K562 (cell line): ENCODE data around the gene CLCNKA. TPM values are rescaled to one million over a fixed set of nuclear protein-coding genes. Genes with fewer than 3 reads are reported as not detected.
A peak's percentile ranks its signal among the peaks of the same experiment; 100 is the strongest.

ENCODE experiments used
- ATAC-seq: fragments of 200-7000 bp; cut with Tn5 transposase; 3 replicates; pipeline ENCODE4 v1.9.1; 2020; ENCODE audit warnings: moderate library complexity
- BruUV-seq: library from RNA; stranded (reverse); fragments of 400-500 nt; replicated peaks from 2 replicates; lab custom pipeline; 2021; lab: Mats Ljungman, UMichigan
- CTCF ChIA-PET: fragments of 300-600 bp; formaldehyde crosslinking; extraction: SDS; loops from one replicate; lab custom pipeline; 2021; ENCODE audit warnings: low intra/inter-chr PET ratio; lab: Yijun Ruan, JAX
- POLR2A ChIA-PET: fragments of 300-600, 350-650 bp; sonication (Branson Sonifier 250); formaldehyde crosslinking; extraction: SDS; loops from one replicate; lab custom pipeline; 2021; ENCODE audit warnings: antibody characterized with exemption, inconsistent platforms; lab: Yijun Ruan, JAX
- DNase-seq, 4 experiments: peaks; one replicate each; pipeline versions ENCODE4 v3.0.0 to v3.0.0-alpha.2; 2011 to 2018; ENCODE audit warnings: low spot score in 3 of 4, mixed read lengths in 3 of 4; ENCODE audit errors: extremely low read depth in 1 of 4
- FAIRE-seq: peaks from 2 replicates; lab custom pipeline; 2011; peaks lifted over from hg19 to GRCh38; lab: Jason Lieb, UNC
- H2AFZ ChIP-seq: 2 replicates; pipeline ENCODE4 v1.6.0; 2011; ENCODE audit warnings: low read depth, low read length, control low read depth, inconsistent platforms
- H3K27ac ChIP-seq: fragments of 200-600 bp; 3 replicates; pipeline ENCODE4 v1.8.0; 2011; ENCODE audit warnings: low read depth, mild to moderate bottlenecking, control low read depth, inconsistent platforms, low read length, moderate library complexity, mixed read lengths; ENCODE audit errors: extremely low read depth
- H3K27me3 ChIP-seq, 2 experiments: fragments of 300-600 bp in 1 of 2; 2 replicates in 1 of 2; 3 replicates in 1 of 2; pipeline versions ENCODE4 v1.6.0 to v1.8.0; 2011; ENCODE audit warnings: inconsistent platforms in 2 of 2, low read length in 2 of 2, mild to moderate bottlenecking in 1 of 2, mixed read lengths in 1 of 2, moderate library complexity in 1 of 2; ENCODE audit not compliant: control insufficient read depth in 2 of 2, insufficient read depth in 2 of 2
- H3K36me3 ChIP-seq: fragments of 300-600 bp; 3 replicates; pipeline ENCODE4 v1.8.0; 2011; ENCODE audit warnings: mild to moderate bottlenecking, low read length, inconsistent platforms; ENCODE audit not compliant: control insufficient read depth, insufficient read depth
- H3K4me1 ChIP-seq, 2 experiments: fragments of 200-600 bp in 1 of 2; replicated peaks in 1 of 2; 2 replicates in 1 of 2; 3 replicates in 1 of 2; pipeline versions ENCODE4 v1.5.1 to v1.8.0; 2011; ENCODE audit warnings: inconsistent platforms in 2 of 2, low read length in 2 of 2, mild to moderate bottlenecking in 1 of 2, mixed read lengths in 1 of 2, moderate library complexity in 1 of 2; ENCODE audit not compliant: control insufficient read depth in 2 of 2, insufficient read depth in 2 of 2
- H3K4me2 ChIP-seq: 2 replicates; pipeline ENCODE4 v1.6.1; 2011; ENCODE audit warnings: low read length, control low read depth, inconsistent platforms, mixed read lengths; ENCODE audit not compliant: insufficient read depth
- H3K4me3 ChIP-seq: fragments of 200-600 bp; sonication (generic), shearing (Covaris generic); 2 replicates; pipeline ENCODE4 v1.5.1; 2016; ENCODE audit warnings: control low read depth, inconsistent platforms
- H3K79me2 ChIP-seq: fragments of 200-600 bp; 3 replicates; pipeline ENCODE4 v1.8.0; 2011; ENCODE audit warnings: low read length, inconsistent platforms; ENCODE audit not compliant: control insufficient read depth, insufficient read depth
- H3K9ac ChIP-seq, 2 experiments: 2 replicates each; pipeline versions ENCODE4 v1.6.0 to v1.6.1; 2011; ENCODE audit warnings: low read depth in 2 of 2, low read length in 2 of 2, control low read depth in 1 of 2, inconsistent platforms in 1 of 2, mild to moderate bottlenecking in 1 of 2, mixed read lengths in 1 of 2; ENCODE audit not compliant: insufficient read depth in 1 of 2
- H3K9me1 ChIP-seq: one replicate; pipeline ENCODE4 v1.6.0; 2011; ENCODE audit warnings: inconsistent platforms, mild to moderate bottlenecking, low read length, moderate library complexity; ENCODE audit not compliant: control insufficient read depth, insufficient read depth
- H3K9me3 ChIP-seq: replicated peaks from 2 replicates; pipeline ENCODE4 v1.5.1; 2011; ENCODE audit warnings: low read depth, low read length, inconsistent platforms; ENCODE audit not compliant: control insufficient read depth, insufficient read depth
- H4K20me1 ChIP-seq: replicated peaks from 2 replicates; pipeline ENCODE4 v1.6.1; 2011; ENCODE audit warnings: low read length, inconsistent platforms, mixed read lengths; ENCODE audit not compliant: control insufficient read depth, insufficient read depth
- CAMTA2 ChIP-seq: fragments of 250-450 bp; sonication (Bioruptor Pico); conservative IDR thresholded peaks from 2 replicates; pipeline ENCODE4 v1.5.1; 2022
- EP300 ChIP-seq: IDR thresholded peaks from 2 replicates; pipeline ENCODE4 v1.6.1; 2012; ENCODE audit warnings: low read length, improper control_type of control experiment
- FOS ChIP-seq: IDR thresholded peaks from 3 replicates; pipeline ENCODE4 v1.6.1; 2011; ENCODE audit not compliant: insufficient read length; ENCODE audit errors: extremely low read depth
- IRF2 ChIP-seq: sonication (generic); formaldehyde crosslinking; IDR thresholded peaks from 2 replicates; pipeline ENCODE4 v1.8.1; 2022; ENCODE audit warnings: mild to moderate bottlenecking, missing genetic modification reagents
- JUND ChIP-seq, 2 experiments: IDR thresholded peaks; 2 replicates in 1 of 2; 3 replicates in 1 of 2; pipeline ENCODE4 v1.6.1; 2011; ENCODE audit warnings: borderline replicate concordance in 2 of 2, low read depth in 2 of 2, low read length in 2 of 2, improper control_type of control experiment in 1 of 2, missing biosample characterization in 1 of 2, missing genetic modification characterization in 1 of 2, missing genetic modification reagents in 1 of 2
- KDM2B ChIP-seq: fragments of 250-450 bp; sonication (Bioruptor Pico); IDR thresholded peaks from 2 replicates; pipeline ENCODE4 v1.8.0; 2021; ENCODE audit warnings: mild to moderate bottlenecking, moderate library complexity
- MEF2A ChIP-seq: IDR thresholded peaks from 2 replicates; pipeline ENCODE4 v1.6.1; 2011; ENCODE audit warnings: low read depth, mild to moderate bottlenecking, low read length, moderate library complexity; ENCODE audit not compliant: control insufficient read depth
- NR3C1 ChIP-seq: sonication (generic); formaldehyde crosslinking; IDR thresholded peaks from 2 replicates; pipeline ENCODE4 v1.8.1; 2022; ENCODE audit warnings: missing genetic modification reagents
- PHF8 ChIP-seq: fragments of 200-600 bp; sonication (generic); IDR thresholded peaks from 2 replicates; pipeline ENCODE4 v1.6.1; 2012; ENCODE audit warnings: mixed run types, mild to moderate bottlenecking, inconsistent platforms, low read length, moderate library complexity, borderline replicate concordance
- RBBP5 ChIP-seq: fragments of 200-600 bp; sonication (generic); IDR thresholded peaks from 2 replicates; pipeline ENCODE4 v1.6.1; 2012; ENCODE audit warnings: borderline replicate concordance, mild to moderate bottlenecking, low read length, control low read depth, inconsistent platforms; ENCODE audit not compliant: insufficient read depth, poor library complexity, severe bottlenecking
- RBM14 ChIP-seq: fragments of 200-400 bp; formaldehyde crosslinking; IDR thresholded peaks from 2 replicates; pipeline ENCODE4 v1.6.1; 2018; ENCODE audit warnings: low read depth, mild to moderate bottlenecking, low read length, moderate library complexity, borderline replicate concordance; ENCODE audit not compliant: insufficient read depth
- RBM17 ChIP-seq: fragments of 200-400 bp; formaldehyde crosslinking; IDR thresholded peaks from 2 replicates; pipeline ENCODE4 v1.6.1; 2017; ENCODE audit warnings: low read depth, mild to moderate bottlenecking, low read length, borderline replicate concordance
- RBM34 ChIP-seq: fragments of 200-400 bp; formaldehyde crosslinking; IDR thresholded peaks from 2 replicates; pipeline ENCODE4 v1.6.1; 2018; ENCODE audit warnings: low read length, borderline replicate concordance; ENCODE audit not compliant: insufficient read depth
- SRSF1 ChIP-seq: fragments of 200-400 bp; formaldehyde crosslinking; IDR thresholded peaks from 2 replicates; pipeline ENCODE4 v1.6.1; 2017; ENCODE audit warnings: mild to moderate bottlenecking, low read depth, low read length, moderate library complexity
- TRIM24 ChIP-seq, 2 experiments: fragments of 450-650 bp; IDR thresholded peaks; 2 replicates each; pipeline ENCODE4 v1.6.1; 2016
- ZNF197 ChIP-seq: fragments of 200-800 bp; sonication (Bioruptor generic); IDR thresholded peaks from 2 replicates; pipeline ENCODE4 v1.6.1; 2016; ENCODE audit warnings: low read depth, missing genetic modification characterization, missing compliant biosample characterization
- WGBS: fragments of 100-300 bp; shearing (Covaris generic); methylation state at CpG from one replicate; pipeline ENCODE4 v1.1.6; 2016; ENCODE audit warnings: low coverage, mixed read lengths; ENCODE audit not compliant: insufficient coverage; ENCODE audit errors: missing lambda C conversion rate; 5-methylcytosine and 5-hydroxymethylcytosine counted together
- in situ Hi-C: fragments of 300-500 bp; cut with MboI; formaldehyde crosslinking; loops from 4 replicates; pipeline ENCODE4 v1.15.0; 2018; ENCODE audit warnings: inconsistent platforms, mixed read lengths
- intact Hi-C: fragments of 100-400 bp; cut with micrococcal nuclease; formaldehyde crosslinking; loops from 2 replicates; pipeline ENCODE4 v1.14.2; 2022
- polyA plus RNA-seq, 8 experiments: library from polyadenylated mRNA; depleted of rRNA in 4 of 8; stranded (reverse) in 5 of 8; unstranded in 3 of 8; fragments of >200 nt; fragmentation: Nextera tagmentation in 2 of 8; fragmentation: Illumina TruSeq in 1 of 8; extraction: Ambion mirVana in 2 of 8; extraction: Trizol in 1 of 8; gene quantifications; 2 replicates each; pipeline versions ENCODE4 v1.2.1 to v1.2.3, GENCODE V29; 2011 to 2014; ENCODE audit warnings: inconsistent platforms in 1 of 8, missing spikeins in 1 of 8
- total RNA-seq, 7 experiments: library from RNA; depleted of rRNA in 6 of 7; stranded (reverse); fragments of >200 nt in 6 of 7; fragmentation: Illumina TruSeq in 2 of 7; extraction: Trizol in 2 of 7; gene quantifications; 2 replicates each; pipeline versions ENCODE4 v1.2.1 to v1.2.3, GENCODE V29; 2011 to 2021; ENCODE audit warnings: low replicate concordance in 1 of 7
- TF ChIP-seq, protein P1 (sequence below), 2 experiments: fragments of 450-650 bp; IDR thresholded peaks; 2 replicates each; pipeline ENCODE4 v1.6.1; 2016

CLCNKA gene
- total and polyA plus RNA-seq, 9 of the 15 experiments (the other 6 are each of a cell fraction or from before 2014, with no cell fraction given): 0.03 to 0.37 (median 0.10) TPM; not detected in 3

DNA sequence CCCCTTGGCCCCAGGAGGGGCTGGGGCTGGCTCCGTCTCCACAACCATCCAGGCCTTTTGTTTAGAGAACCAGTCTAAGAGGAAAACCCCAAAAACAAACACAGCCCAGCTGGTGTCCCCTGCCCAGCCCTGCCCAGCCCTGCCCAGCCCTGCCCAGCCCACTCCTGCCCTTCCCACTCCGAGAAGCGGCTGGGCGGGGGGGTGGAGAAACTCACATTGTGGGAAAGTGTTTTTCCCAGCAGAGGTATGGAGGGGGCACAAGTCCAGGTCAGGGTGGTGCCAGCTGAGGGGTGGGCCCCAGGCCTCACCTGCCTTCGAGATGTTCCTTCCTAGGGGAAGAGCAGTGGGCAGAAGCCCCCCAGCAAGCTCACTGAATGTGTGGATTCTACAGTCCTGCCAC is 61.6 kb downstream of the CLCNKA start:
- Histone ChIP-seq H3K27ac (no peak overlapping the region), H3K4me3 (no peak overlapping the region), H3K27me3 (no peaks in the 10 kb centered on the region)

More for the DNA sequence above, 61.6 kb downstream of the CLCNKA start:
- H3K36me3 ChIP-seq: no peaks in the 10 kb centered on the region
- peaks cover 8 to 29% of the 10 kb centered on the region in 2 experiments for H3K4me1 ChIP-seq
- DNase-seq (no peak), ATAC-seq (no peak), FAIRE-seq (no peak)
- H3K9me3 ChIP-seq: no peaks in the 10 kb centered on the region
- CTCF ChIA-PET: interaction anchor here (0.6 to 9.0 kb wide), 4 partner anchors 103 to 868 kb away, joined by 3 to 208 read pairs (median 4); no protein-coding TSS in a partner anchor
- no peaks in the 10 kb centered on the region for H4K20me1 ChIP-seq
- 75% methylated on average over 5 of the region's 5 CpGs for WGBS
- POLR2A ChIA-PET: interaction anchor here (0.6 to 1.5 kb wide), 3 partner anchors 10 to 430 kb away, joined by 3 to 4 read pairs (median 3); no protein-coding TSS in a partner anchor
- peak overlapping the region in 1 of 2 experiments; percentile 47; a peak in 1 of 4 replicates for H3K9ac ChIP-seq
- no peaks in the 10 kb centered on the region for H3K9me1 ChIP-seq
- no TSS peak for BruUV-seq
- TF ChIP-seq JUND (IDR thresholded peaks at IDR 0.05; ENCODE audit: borderline replicate concordance, low read depth, low read length): no peak
- TF ChIP-seq JUND (tag; IDR thresholded peaks at IDR 0.05; ENCODE audit: borderline replicate concordance, low read depth, low read length): no peak
- TF ChIP-seq RBM17: no peak
- no peak for TF ChIP-seq ZNF197
- TF ChIP-seq IRF2 (CRISPR knock-in tag): no peak
- TF ChIP-seq TRIM24 (IDR thresholded peaks at IDR 0.05): no peak
- no peak for TF ChIP-seq KDM2B (CRISPR knock-in tag)
- TF ChIP-seq CAMTA2 (CRISPR knock-in tag): no peak
- TF ChIP-seq, protein P1, sequence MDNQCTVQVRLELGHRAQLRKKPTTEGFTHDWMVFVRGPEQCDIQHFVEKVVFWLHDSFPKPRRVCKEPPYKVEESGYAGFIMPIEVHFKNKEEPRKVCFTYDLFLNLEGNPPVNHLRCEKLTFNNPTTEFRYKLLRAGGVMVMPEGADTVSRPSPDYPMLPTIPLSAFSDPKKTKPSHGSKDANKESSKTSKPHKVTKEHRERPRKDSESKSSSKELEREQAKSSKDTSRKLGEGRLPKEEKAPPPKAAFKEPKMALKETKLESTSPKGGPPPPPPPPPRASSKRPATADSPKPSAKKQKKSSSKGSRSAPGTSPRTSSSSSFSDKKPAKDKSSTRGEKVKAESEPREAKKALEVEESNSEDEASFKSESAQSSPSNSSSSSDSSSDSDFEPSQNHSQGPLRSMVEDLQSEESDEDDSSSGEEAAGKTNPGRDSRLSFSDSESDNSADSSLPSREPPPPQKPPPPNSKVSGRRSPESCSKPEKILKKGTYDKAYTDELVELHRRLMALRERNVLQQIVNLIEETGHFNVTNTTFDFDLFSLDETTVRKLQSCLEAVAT (IDR thresholded peaks at IDR 0.05): no peak
- no peak for TF ChIP-seq RBBP5
- TF ChIP-seq FOS: no peak
- TF ChIP-seq EP300: no peak
- no peak for TF ChIP-seq MEF2A
- TF ChIP-seq PHF8: no peak
- no peak for TF ChIP-seq SRSF1
- TF ChIP-seq RBM14: no peak
- TF ChIP-seq NR3C1 (CRISPR knock-in tag): no peak
- no peak for TF ChIP-seq RBM34
- intact Hi-C loops: loop anchor here (5.0 kb wide), 1 partner anchor 69 kb away; no protein-coding TSS in a partner anchor
- H3K4me2 ChIP-seq: no peak overlapping the region
- in situ Hi-C loops: loop anchor here (5.0 kb wide), 3 partner anchors 104 to 279 kb away; no protein-coding TSS in a partner anchor
- H2AFZ ChIP-seq: no peak overlapping the region
- H3K79me2 ChIP-seq: no peaks in the 10 kb centered on the region
